Astrocyte of the spinal cord (primary cell): ENCODE results near the gene SLC38A6.
A peak's percentile ranks its signal among the peaks of the same experiment; 100 is the strongest.

Source experiments
- DNase-seq: peaks from one replicate; pipeline ENCODE4 v3.0.0; 2011; ENCODE audit warnings: low read depth, low spot score
- H3K4me3 ChIP-seq: 2 replicates; pipeline ENCODE4 v1.5.1; 2011; ENCODE audit warnings: low read depth, mild to moderate bottlenecking, low read length, moderate library complexity
- CTCF ChIP-seq: IDR thresholded peaks from 2 replicates; pipeline ENCODE4 v1.5.1; 2012; ENCODE audit warnings: low read depth, mild to moderate bottlenecking, low read length, inconsistent platforms
- in situ Hi-C: cut with HindIII; loops from 2 replicates; pipeline ENCODE4 v1.10.0; 2017; ENCODE audit warnings: low sequenced_read_pairs

Gene SLC38A6

GRCh38 chr14:60946773-60947172 lies 34.3 kb upstream of the SLC38A6 start:
- DNase-seq, result no peak
- no peak for TF ChIP-seq CTCF
- no peak overlapping the region for H3K4me3 ChIP-seq
- in situ Hi-C loops, result no loop called here

- DNase-seq, result peak; percentile 57
- in situ Hi-C loops, result no loop called here
- TF ChIP-seq CTCF, result no peak
- H3K4me3 ChIP-seq, result no peak overlapping the region
Measured at GRCh38 chr14:60951776-60952435, 29.1 kb upstream of the SLC38A6 start.

GRCh38 chr14:60956202-60956601 lies 24.8 kb upstream of the SLC38A6 start:
- in situ Hi-C loops, result no loop called here
- no peak for TF ChIP-seq CTCF
- no peak overlapping the region for H3K4me3 ChIP-seq
- no peak for DNase-seq

DNA sequence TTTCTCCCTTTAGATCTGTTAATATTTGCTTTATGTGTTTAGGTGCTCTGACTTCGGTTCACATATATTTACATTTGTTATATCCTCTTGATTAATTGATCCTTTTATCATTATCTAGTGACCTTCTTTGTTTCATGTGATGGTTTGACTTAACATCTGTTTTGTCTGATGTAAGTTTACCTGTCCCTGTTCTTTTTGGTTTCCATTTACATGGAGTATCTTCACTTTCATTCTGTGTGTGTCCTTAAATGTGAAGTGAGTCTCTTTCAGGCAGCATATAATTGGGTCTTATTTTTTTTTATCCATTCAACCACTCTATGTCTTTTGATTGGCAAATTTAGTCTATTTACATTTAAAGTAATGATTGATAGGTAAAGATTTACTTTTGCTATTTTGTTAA lies 24.4 kb upstream of the SLC38A6 start:
- DNase-seq, result no peak
- H3K4me3 ChIP-seq, result no peak overlapping the region
- in situ Hi-C loops, result no loop called here
- TF ChIP-seq CTCF, result no peak

DNA sequence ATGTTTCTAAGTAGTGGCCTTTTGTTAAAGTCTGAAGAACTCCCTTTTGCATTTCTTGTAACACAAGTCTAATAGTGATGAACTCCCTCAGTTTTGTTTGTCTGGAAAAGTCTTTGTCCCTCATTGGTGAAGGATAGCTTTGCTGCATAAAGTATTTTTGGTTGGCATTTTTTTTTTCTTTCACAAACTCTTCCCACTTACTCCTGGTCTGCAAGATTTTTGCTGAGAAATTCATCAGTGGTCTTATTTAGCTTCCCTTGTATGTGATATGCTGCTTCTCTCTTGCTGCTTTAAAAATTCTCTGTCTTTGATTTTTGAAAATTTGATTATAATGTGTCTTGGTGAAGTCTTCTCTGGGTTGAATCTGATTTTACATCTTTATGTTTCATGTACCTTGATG lies 22.9 kb upstream of the SLC38A6 start:
- no peak overlapping the region for H3K4me3 ChIP-seq
- TF ChIP-seq CTCF, result no peak
- in situ Hi-C loops, result no loop called here
- DNase-seq, result no peak

DNA sequence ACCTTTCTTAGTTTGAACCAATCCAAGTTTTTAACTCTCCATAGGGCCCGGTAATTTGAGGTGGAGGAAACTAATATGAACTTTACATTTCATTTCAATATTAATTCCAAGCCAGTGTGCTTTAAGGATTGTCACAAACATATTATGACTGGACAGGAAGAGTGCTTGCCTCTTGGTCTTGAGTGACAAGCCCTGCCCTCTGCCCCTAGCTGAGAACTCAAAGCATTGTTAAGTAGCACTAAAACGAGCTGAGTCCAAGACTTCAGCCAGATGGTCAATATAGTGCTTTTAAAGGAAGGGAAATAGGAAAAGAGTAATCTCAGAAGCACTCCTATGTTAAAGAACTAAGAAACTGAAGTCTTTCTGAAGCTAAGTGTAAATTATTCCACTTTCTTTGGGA lies 17.3 kb upstream of the SLC38A6 start:
- in situ Hi-C loops, result no loop called here
- H3K4me3 ChIP-seq, result no peak overlapping the region
- no peak for TF ChIP-seq CTCF
- DNase-seq, result no peak

DNA sequence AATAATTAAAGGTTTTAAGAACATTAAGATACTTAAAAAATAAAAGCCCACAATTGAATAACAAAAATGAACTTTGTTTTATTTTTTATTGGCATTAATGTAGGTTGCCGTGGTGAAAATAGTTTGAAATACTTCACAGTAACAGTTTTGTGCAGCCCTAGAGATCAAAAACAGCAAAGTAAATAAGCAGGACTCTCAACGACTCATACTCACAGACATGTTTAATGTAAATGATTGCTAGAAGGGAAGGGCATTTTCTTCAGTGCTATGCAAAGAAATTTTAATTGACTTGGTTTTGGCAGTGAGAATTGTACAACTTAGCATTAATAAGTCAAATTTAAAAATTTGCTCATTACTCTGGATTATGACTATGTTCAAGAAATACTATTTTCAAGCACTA lies 16.1 kb upstream of the SLC38A6 start:
- TF ChIP-seq CTCF, result no peak
- H3K4me3 ChIP-seq, result no peak overlapping the region
- in situ Hi-C loops, result no loop called here
- DNase-seq, result peak; percentile 52
